ENCODE results near the gene DLG1. TPM values are rescaled to one million over a fixed set of nuclear protein-coding genes. Genes with fewer than 3 reads are reported as not detected.

Gene DLG1
- total RNA-seq, 4 donors from 2014 or later: 103 to 150 (median 122) TPM

- Histone ChIP-seq H3K4me3 (no peak overlapping the region), H3K36me3 (no peaks in the 10 kb centered on the region), H3K27ac (no peak overlapping the region), H3K27me3 (no peaks in the 10 kb centered on the region), H3K4me1 (peaks cover 0 to 1% (median 0%) of the 10 kb centered on the region in 3 donors), H3K9me3 (no peaks in the 10 kb centered on the region)
- 92% methylated on average over 5 of the region's 20 CpGs; no CpG with 5 or more reads in 1 of the 2 donors for WGBS, 2 donors
- DNase-seq: no peak
- TF ChIP-seq CTCF (IDR thresholded peaks at IDR 0.05) (no peak), POLR2A (IDR thresholded peaks at IDR 0.05) (no peak)
- intact Hi-C loops (cut with DNase I): loop anchor here (10.0 kb wide), 1 partner anchor 185 kb away; no protein-coding TSS in a partner anchor
Measured at GRCh38 chr3:197009532-197010019, 288.8 kb downstream of the DLG1 start.

- TF ChIP-seq CTCF (IDR thresholded peaks at IDR 0.05): no peak
- no peak for TF ChIP-seq POLR2A (IDR thresholded peaks at IDR 0.05)
- peaks cover 0 to 11% (median 6%) of the 10 kb centered on the region in 3 donors for H3K4me1 ChIP-seq
- no peaks in the 10 kb centered on the region for H3K27me3 ChIP-seq
- intact Hi-C loops (cut with DNase I): loop anchor here (10.0 kb wide), 1 partner anchor 186 kb away; no protein-coding TSS in a partner anchor
- no peaks in the 10 kb centered on the region for H3K9me3 ChIP-seq
- H3K27ac ChIP-seq: no peak overlapping the region
- DNase-seq: no peak
- H3K4me3 ChIP-seq: no peak overlapping the region
- 20 to 92% methylated on average over 1 to 2 of the region's 27 CpGs for WGBS, 2 donors
- no peaks in the 10 kb centered on the region for H3K36me3 ChIP-seq
Measured at GRCh38 chr3:197008436-197009209, 289.8 kb downstream of the DLG1 start.

DNA sequence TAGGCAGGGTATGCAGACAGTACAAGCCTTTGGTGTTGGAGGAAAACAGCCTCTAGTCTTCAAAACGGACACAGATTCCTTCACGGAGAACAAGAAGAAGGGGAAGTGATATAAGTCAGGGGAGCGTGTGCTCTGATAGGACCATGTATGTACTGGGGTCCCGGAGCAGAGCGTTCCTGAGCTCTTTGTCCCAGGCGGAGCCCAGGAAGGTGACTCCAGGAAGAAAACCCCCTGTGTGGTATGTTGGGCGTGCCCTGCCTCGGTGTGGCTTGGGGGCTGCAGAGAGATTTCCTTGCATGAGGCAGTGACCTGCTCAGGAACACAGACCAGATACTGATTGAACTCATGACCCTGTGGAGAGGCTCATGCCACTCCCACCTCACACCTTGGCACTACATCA is 290.5 kb downstream of the DLG1 start:
- TF ChIP-seq POLR2A (IDR thresholded peaks at IDR 0.05) (no peak), CTCF (IDR thresholded peaks at IDR 0.05) (no peak)
- no peak for DNase-seq
- Histone ChIP-seq H3K9me3 (no peaks in the 10 kb centered on the region), H3K4me3 (no peak overlapping the region), H3K27me3 (no peaks in the 10 kb centered on the region), H3K36me3 (no peaks in the 10 kb centered on the region), H3K27ac (no peak overlapping the region), H3K4me1 (peaks cover 0 to 13% (median 7%) of the 10 kb centered on the region in 3 donors)
- intact Hi-C loops (cut with DNase I): loop anchor here (10.0 kb wide), 1 partner anchor 187 kb away; no protein-coding TSS in a partner anchor
- WGBS, 2 donors: 73 to 88% methylated on average over 6 to 8 of the region's 8 CpGs

GRCh38 chr3:197007296-197007940 is 291.0 kb downstream of the DLG1 start:
- no peaks in the 10 kb centered on the region for H3K9me3 ChIP-seq
- no peak overlapping the region for H3K4me3 ChIP-seq
- no peaks in the 10 kb centered on the region for H3K27me3 ChIP-seq
- DNase-seq: no peak
- H3K27ac ChIP-seq: no peak overlapping the region
- intact Hi-C loops (cut with DNase I): loop anchor here (10.0 kb wide), 1 partner anchor 187 kb away; no protein-coding TSS in a partner anchor
- H3K36me3 ChIP-seq: no peaks in the 10 kb centered on the region
- peaks cover 0 to 15% (median 7%) of the 10 kb centered on the region in 3 donors for H3K4me1 ChIP-seq
- 69 to 70% methylated on average over 8 to 11 of the region's 12 CpGs for WGBS, 2 donors
- TF ChIP-seq CTCF (IDR thresholded peaks at IDR 0.05) (no peak), POLR2A (IDR thresholded peaks at IDR 0.05) (no peak)

GRCh38 chr3:197006860-197007259 is 291.6 kb downstream of the DLG1 start:
- 86 to 100% methylated on average over 1 to 5 of the region's 5 CpGs for WGBS, 2 donors
- intact Hi-C loops (cut with DNase I): loop anchor here (10.0 kb wide), 1 partner anchor 188 kb away; no protein-coding TSS in a partner anchor
- no peak overlapping the region for H3K27ac ChIP-seq
- H3K27me3 ChIP-seq: no peaks in the 10 kb centered on the region
- peaks cover 0 to 21% (median 8%) of the 10 kb centered on the region in 3 donors for H3K4me1 ChIP-seq
- no peaks in the 10 kb centered on the region for H3K36me3 ChIP-seq
- DNase-seq: no peak
- H3K4me3 ChIP-seq: no peak overlapping the region
- TF ChIP-seq CTCF (IDR thresholded peaks at IDR 0.05) (no peak), POLR2A (IDR thresholded peaks at IDR 0.05) (no peak)
- no peaks in the 10 kb centered on the region for H3K9me3 ChIP-seq
